Activated CD4-positive, CD25-positive, alpha-beta regulatory T cell treated with anti-CD3 and anti-CD28 coated beads, Interleukin-2, amount 50 U/mL, for 16 hours (primary cell): Measurements from ENCODE around the gene CDH13.

Experiments used
- DNase-seq: peaks from one replicate; pipeline ENCODE4 v3.0.0-alpha.2; 2020; ENCODE audit warnings: low read depth, low spot score

CDH13 gene

GRCh38 chr16:83714286-83714685 is 1087.5 kb downstream of the CDH13 start:
- DNase-seq = no peak

GRCh38 chr16:83715217-83715920 is 1088.6 kb downstream of the CDH13 start:
- DNase-seq = no peak

GRCh38 chr16:83717308-83717707 is 1090.5 kb downstream of the CDH13 start:
- no peak for DNase-seq

- no peak for DNase-seq
Observed at GRCh38 chr16:83717814-83718213, 1091.0 kb downstream of the CDH13 start.

GRCh38 chr16:83720213-83720612 is 1093.4 kb downstream of the CDH13 start:
- DNase-seq = no peak

GRCh38 chr16:83720981-83721380 is 1094.2 kb downstream of the CDH13 start:
- DNase-seq = no peak

GRCh38 chr16:83721676-83722075 is 1094.9 kb downstream of the CDH13 start:
- no peak for DNase-seq

- DNase-seq = no peak
Observed at GRCh38 chr16:83722456-83723183, 1095.9 kb downstream of the CDH13 start.

- no peak for DNase-seq
Observed at GRCh38 chr16:83723244-83723643, 1096.5 kb downstream of the CDH13 start.

GRCh38 chr16:83723901-83724300 is 1097.1 kb downstream of the CDH13 start:
- no peak for DNase-seq

- DNase-seq = no peak
Observed at GRCh38 chr16:83724585-83724984, 1097.8 kb downstream of the CDH13 start.

- no peak for DNase-seq
Observed at GRCh38 chr16:83725313-83725712, 1098.5 kb downstream of the CDH13 start.

- DNase-seq = no peak
Observed at GRCh38 chr16:83727018-83727417, 1100.2 kb downstream of the CDH13 start.

- DNase-seq = no peak
Observed at GRCh38 chr16:83727751-83728352, 1101.1 kb downstream of the CDH13 start.

GRCh38 chr16:83728492-83728891 is 1101.7 kb downstream of the CDH13 start:
- no peak for DNase-seq

- no peak for DNase-seq
Observed at GRCh38 chr16:83730812-83731211, 1104.0 kb downstream of the CDH13 start.

- no peak for DNase-seq
Observed at GRCh38 chr16:83732536-83732935, 1105.8 kb downstream of the CDH13 start.

- DNase-seq = no peak
Observed at GRCh38 chr16:83733301-83733700, 1106.5 kb downstream of the CDH13 start.

GRCh38 chr16:83734136-83734535 is 1107.4 kb downstream of the CDH13 start:
- no peak for DNase-seq

GRCh38 chr16:83737729-83738354 is 1111.1 kb downstream of the CDH13 start:
- no peak for DNase-seq

- DNase-seq = no peak
Observed at GRCh38 chr16:83738923-83739503, 1112.2 kb downstream of the CDH13 start.
